Hematopoietic multipotent progenitor cell (in vitro differentiated cells): ENCODE measurements around the gene PITPNM2. TPM values are rescaled to one million over a fixed set of nuclear protein-coding genes. Genes with fewer than 3 reads are reported as not detected.

Source experiments
- DNase-seq, 3 donors: peaks; one replicate each; pipeline ENCODE4 v3.0.0-alpha.2; 2011 to 2015; ENCODE audit warnings: low read depth in 2 of 3, low spot score in 2 of 3
- total RNA-seq: library from RNA; depleted of rRNA; stranded (reverse); fragments of >200 nt; gene quantifications from one replicate; pipeline ENCODE4 v1.2.3, GENCODE V29; 2012

The PITPNM2 gene
- total RNA-seq, 1 donor = 18.6 TPM

DNA sequence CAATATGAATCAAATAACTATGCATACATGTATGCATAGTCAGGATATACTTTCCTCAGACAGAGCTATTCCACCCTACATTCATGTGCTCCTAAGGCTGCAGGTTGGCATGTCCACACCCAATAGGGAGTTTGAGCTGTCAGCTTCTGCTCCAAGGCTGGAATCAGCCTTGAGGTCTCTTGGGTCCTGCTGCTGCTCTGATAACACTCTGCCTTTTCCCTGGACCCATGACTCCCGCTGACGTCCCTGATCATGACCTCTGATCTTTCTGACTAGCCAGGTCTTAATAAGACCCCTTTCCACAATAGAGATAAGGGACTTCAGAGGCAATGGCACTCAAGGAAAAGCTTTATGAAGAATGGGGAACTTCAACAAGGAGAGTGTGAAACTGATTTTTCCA lies 5.7 kb downstream of the PITPNM2 start:
- no peak for DNase-seq

DNA sequence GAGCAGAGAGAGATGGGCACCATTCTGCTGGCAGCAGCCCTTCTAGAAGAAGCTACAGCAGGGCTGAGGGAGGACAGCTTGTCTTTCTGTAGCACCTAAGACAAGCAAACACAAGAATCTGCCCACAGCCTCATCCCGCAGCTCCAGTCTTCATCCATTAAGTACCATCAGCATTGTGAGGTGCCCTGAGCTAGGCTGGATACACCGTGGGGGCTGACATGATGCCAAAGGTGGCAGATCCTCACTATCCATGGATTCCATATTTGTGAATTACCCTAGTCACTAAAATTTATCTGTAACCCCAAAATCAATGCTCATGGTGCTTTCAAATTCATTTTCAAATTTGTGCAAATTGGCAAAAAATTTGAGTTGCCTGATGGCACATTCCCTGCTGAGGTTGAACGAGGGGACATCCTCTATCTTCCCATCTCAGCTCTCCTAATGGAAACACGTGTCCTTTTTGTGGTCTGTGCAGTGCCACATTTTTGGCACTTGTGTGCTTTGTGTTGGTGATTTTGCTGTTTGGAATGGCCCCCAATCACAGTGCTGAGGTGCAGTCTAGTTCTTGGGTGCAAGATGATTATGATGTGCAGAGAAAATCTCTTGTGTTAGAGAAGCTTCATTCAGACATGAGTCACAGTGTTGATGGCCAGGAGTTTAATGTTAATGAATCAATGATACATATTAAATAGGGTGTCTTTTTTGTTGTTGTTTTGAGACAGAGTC lies 7.0 kb downstream of the PITPNM2 start:
- DNase-seq = no peak

GRCh38 chr12:123142921-123143735 lies 7.8 kb downstream of the PITPNM2 start:
- DNase-seq = peak in 2 of 3 donors; percentile 86 to 88

DNA sequence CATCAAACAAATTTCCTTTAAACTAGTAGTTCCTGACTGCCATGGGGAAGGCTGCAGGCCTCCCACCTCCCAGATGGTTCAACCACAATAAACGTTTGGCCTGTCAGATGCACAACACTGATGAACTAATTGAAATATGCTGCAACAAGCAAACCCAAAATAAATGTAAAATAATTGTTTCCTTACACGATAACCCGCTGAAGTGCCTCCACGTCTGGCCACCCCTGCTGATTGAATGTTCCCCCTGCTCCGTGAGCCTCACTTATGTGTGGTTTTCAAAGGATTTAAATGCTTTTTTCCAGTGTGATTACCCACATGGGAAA lies 8.4 kb downstream of the PITPNM2 start:
- no peak for DNase-seq

GRCh38 chr12:123141615-123142517 lies 9.0 kb downstream of the PITPNM2 start:
- no peak for DNase-seq

- no peak for DNase-seq
Measured at GRCh38 chr12:123140676-123141614, 9.9 kb downstream of the PITPNM2 start.

DNA sequence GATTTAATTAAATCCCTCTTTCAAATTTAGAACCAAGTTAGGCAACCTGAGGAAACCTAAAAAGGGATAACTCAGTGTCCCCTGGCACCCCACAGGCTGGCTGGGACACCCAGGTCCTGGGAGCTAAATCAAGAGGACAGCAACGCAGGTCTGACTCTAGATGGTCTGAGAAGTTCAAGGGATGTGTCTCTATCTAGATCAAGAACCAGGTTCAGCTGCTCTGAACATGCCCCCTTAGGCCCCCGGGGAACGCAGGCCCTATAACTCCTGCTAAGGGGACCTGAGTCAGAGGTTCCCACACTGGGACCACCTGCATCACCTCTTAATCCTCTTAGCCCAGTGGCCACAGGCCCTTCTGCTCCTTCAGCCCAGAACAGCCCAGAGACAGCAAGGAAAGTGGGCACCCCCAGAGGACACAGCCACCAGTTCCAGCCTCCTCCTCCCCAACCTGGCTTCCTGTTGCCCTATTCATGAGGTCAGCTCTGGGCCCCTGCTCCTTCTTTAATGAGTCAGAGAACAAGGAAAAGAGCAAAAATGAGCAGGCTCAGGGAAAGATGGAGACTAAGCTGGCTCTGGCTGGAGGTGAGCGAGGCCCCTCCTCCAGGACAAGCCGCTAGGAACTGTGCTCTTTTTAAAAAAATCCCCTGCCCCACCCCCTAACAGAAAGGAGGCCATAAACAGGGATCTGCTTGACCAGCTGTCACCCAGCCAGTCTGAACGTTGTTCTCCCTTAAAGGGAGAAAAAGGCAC lies 10.8 kb downstream of the PITPNM2 start:
- DNase-seq = no peak

- no peak for DNase-seq
Measured at GRCh38 chr12:123135688-123136087, 15.2 kb downstream of the PITPNM2 start.

DNA sequence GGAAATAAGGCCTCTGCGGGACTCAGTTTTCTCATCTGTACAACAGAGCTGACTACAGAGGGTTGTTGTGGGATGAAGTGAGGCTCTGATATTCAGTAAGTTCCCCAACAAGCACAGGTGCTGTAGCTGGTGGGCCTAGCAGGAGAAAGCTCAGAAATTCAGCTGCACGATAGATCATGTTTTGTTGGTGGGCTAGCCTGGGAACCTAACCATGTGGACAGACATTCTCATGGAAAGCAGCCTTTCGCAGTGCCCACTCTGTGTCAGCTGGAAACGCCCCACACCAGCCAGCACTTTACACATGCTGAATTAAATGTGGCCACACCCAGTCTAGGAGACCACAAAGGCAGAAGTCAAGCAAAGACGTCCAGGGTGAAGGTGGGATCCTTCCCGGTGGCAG lies 16.1 kb downstream of the PITPNM2 start:
- no peak for DNase-seq

- DNase-seq = no peak
Measured at GRCh38 chr12:123134271-123134671, 16.6 kb downstream of the PITPNM2 start.

GRCh38 chr12:123133701-123134100 lies 17.2 kb downstream of the PITPNM2 start:
- no peak for DNase-seq

DNA sequence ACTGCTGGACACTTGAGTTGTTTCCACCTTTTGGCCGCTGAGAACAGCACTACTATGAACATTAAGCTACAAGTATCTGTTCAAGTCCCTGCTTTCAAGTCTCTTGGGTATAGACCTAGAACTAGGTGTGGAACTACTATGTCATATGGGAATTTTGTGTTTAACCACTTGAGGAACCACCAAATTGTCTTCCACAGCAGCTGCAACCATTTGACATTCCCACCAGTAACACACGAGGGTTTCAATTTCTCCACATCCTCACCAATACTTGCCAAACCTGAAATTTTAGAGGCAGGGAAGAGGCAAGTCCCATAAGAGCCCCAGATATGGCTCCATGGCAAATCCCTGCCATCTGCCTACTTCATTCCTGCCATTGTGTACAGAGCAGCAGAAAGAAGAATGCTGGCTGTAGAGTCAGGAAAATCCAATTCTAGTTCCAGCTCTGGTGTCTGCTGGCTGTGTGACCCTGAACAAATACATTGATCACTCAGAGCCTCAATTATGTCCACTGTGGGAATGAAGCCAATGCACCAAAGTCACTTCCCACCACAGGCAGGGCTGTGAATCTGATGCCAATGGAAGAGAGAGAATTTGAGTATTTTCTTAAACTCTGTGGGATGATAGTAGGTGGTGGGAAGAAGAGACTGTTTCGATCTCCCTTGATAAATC lies 17.8 kb downstream of the PITPNM2 start:
- DNase-seq = no peak

DNA sequence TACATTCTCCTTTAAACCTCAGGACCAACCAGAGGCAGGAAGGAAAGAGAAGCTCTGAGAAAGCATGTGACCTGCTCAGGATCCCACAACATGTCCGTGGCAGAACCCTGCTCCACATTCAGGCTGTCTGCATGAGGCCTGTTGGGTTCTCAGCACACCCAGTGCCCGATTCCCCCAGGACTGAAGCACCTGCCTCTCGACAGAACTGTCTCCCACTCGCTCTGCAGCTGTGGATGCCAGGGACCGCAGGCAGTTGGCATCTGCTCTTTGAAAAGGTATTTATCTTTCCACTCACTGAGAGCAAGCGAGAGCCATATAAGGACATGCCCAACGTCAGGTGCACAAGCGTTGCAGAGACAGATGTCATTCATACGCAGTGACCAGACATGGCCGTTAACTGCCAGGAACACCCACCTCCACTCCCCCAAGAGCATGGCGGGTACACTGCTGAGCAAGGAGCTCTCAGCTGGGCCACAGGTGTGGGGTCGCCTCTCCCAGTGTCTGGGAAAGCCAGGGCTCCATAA lies 18.9 kb downstream of the PITPNM2 start:
- DNase-seq = no peak

GRCh38 chr12:123131291-123131832 lies 19.5 kb downstream of the PITPNM2 start:
- no peak for DNase-seq

- no peak for DNase-seq
Measured at GRCh38 chr12:123129621-123130020, 21.3 kb downstream of the PITPNM2 start.

GRCh38 chr12:123127182-123127495 lies 23.8 kb downstream of the PITPNM2 start:
- no peak for DNase-seq

- peak in 2 of 3 donors; percentile 28 to 56 for DNase-seq
Measured at GRCh38 chr12:123126294-123127181, 24.4 kb downstream of the PITPNM2 start.
